Right forelimb (tissue), 1 donor: ENCODE measurements around the gene PLD6.

Experiments
- DNase-seq: peaks from one replicate; pipeline ENCODE4 v3.0.0-alpha.2; 2018

The PLD6 gene

DNA sequence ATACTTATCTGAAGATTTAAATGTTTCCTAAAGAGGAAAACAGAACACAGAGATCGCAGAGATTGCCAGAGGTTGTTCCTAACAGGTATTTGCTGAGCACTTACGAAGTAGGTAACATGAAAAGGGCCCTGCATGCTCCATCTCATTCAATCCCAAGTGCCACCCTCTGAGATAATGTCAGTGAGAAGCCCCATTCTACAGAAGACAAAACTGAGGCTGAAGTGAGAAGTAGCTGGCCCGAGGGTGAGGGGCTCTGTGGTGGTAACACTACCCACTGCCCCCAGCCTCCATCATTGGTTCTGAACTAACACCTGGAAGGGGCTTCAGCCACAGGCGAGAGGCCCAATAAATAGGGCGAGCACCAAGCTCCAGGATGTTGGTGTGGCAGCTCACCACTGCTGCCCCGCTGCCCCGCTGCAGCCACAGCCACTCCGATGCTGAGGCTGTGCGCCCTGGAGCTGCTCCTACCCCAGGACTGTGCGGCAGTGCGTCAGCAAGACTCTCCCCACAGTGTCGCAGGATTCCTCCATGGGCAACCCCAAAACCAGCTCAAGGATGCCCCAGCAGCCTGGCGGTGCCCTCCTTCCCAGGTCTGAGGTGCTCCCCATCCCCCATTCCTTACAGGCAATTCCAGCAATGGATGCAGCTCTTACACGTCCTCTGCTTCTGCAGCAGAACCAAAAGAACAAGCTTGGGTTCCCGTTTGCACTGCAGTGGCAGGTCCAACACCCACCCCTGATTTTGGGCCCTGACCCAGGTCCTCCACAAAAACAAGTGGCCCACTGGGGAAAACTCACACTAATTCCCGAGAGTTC is 20.5 kb upstream of the PLD6 start:
- no peak for DNase-seq

- no peak for DNase-seq
Observed at GRCh38 chr17:17225901-17226300, 19.8 kb upstream of the PLD6 start.

DNA sequence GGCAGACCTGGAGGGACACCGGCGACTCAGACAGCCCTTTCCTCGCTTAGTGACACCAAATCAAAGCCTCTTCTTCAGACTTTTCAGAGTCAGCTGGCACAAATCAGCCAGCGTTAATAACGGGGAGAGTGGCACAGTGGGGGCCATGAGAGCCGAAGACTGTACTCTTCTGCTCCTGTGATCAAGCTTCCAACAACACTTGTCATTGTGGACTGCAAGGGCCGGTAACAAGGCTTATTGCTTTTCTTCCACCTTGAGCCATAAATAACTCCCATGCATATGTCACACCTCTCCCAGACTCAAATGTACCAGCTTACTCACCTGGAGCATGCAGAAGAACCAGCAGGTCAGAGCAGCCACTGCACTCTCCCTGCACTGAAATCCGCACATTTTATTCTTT is 18.0 kb upstream of the PLD6 start:
- no peak for DNase-seq

- no peak for DNase-seq
Observed at GRCh38 chr17:17223736-17224135, 17.6 kb upstream of the PLD6 start.

DNA sequence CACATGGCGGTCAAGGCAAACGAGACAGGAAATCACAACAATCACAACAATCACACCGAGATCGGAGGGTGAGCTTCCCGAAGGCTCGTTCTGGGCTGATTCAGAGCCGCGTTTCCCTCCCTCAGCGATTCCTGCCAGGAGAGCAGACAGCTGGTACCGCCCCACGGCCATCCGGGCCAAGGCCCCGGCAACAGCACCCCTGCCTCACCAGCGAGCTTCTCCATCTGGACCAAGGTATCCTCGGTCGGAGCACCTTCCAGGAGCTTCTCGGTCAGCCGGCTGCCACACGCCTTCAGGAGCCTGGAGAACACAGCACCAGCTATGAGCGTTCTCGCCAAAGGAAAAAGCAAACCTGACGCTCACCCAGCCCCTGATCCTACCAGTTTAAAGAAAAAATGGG is 15.2 kb upstream of the PLD6 start:
- DNase-seq = no peak

- DNase-seq = no peak
Observed at GRCh38 chr17:17220529-17220928, 14.4 kb upstream of the PLD6 start.

GRCh38 chr17:17217995-17218394 is 11.9 kb upstream of the PLD6 start:
- DNase-seq = no peak

GRCh38 chr17:17216776-17217175 is 10.6 kb upstream of the PLD6 start:
- no peak for DNase-seq

- DNase-seq = no peak
Observed at GRCh38 chr17:17216236-17216635, 10.1 kb upstream of the PLD6 start.

DNA sequence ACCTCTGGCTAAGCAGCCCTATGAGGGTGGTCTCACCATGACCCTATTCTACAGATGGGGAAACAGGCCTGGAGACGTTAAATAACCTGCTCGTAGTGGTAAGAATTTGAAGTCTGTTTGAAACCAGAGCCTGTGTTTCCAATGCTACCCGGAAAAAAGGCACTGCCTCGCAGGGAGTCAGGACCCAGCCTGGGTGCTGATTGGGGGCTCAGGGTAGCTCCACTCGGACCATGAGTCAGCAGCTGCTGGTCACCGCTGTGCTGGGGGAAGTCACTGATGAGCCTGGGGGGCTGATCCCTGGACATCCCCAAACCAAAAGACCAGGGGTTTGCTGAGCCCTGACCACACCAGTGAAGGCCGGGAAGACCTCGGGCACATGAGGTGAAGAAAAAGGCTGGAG is 9.4 kb upstream of the PLD6 start:
- no peak for DNase-seq

- DNase-seq = no peak
Observed at GRCh38 chr17:17214646-17215436, 8.7 kb upstream of the PLD6 start.

DNA sequence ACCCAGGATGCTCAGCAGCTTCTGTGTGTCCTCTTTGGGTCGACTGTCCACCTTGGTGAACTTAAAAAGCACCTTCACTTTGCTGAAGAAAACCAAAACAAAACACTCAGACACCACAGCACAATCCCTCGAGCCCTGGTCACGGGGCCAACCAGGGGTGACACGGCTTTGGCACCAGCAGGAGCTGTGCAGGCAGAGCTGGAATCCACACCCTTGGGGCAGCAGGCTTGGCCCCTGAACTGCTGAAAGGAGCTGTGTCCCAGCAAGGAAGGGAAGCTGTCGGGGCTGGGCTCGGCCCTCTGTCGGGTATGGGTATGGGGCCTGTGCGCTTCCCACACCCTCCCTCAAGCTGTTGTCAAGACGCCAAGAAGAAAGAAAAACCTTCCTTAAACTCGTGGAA is 7.6 kb upstream of the PLD6 start:
- DNase-seq = no peak

DNA sequence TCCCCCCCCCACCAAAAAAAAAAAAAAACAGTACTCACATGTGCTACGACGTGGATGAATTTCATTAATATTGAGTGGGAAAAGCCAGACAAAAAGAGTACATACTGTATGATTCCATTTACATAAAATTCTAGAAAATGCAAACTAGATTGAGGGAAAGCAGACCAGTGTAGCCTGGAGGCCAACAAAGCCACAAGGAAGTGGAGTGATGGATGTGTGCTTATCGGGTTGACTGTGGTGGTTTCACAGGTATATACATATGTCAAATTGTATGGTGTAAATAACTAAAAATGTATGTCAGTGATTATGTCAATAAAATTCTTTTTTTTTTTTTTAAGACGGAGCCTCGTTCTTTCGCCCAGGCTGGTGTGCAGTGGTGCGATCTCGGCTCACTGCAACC is 1.9 kb upstream of the PLD6 start:
- no peak for DNase-seq

DNA sequence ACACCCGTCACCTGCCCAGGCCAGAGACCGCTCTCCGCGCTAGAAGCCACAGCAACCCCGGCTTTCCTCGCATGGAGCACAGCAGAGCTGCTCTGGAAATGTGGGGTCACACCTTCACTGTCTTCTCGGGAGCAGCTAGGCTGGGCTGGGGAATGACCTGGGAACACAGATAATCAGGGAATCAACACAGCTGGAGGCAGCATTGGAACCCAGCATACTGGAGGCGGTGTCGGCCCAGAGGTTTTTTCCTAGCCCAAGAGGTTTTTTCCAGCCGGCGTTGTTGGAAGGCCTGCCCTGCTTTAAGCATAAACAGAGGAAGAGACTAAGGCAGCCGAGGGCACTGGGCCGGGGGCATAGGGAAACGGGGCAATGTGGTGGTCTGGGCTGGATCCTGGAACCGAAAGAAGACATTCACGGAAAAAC is 791 bp upstream of the PLD6 start:
- no peak for DNase-seq

GRCh38 chr17:17205368-17206123 is 587 bp downstream of the PLD6 start:
- DNase-seq = peak; percentile 65

GRCh38 chr17:17204635-17205231 is 1.4 kb downstream of the PLD6 start:
- DNase-seq = no peak

GRCh38 chr17:17204041-17204591 is 2.0 kb downstream of the PLD6 start:
- no peak for DNase-seq

DNA sequence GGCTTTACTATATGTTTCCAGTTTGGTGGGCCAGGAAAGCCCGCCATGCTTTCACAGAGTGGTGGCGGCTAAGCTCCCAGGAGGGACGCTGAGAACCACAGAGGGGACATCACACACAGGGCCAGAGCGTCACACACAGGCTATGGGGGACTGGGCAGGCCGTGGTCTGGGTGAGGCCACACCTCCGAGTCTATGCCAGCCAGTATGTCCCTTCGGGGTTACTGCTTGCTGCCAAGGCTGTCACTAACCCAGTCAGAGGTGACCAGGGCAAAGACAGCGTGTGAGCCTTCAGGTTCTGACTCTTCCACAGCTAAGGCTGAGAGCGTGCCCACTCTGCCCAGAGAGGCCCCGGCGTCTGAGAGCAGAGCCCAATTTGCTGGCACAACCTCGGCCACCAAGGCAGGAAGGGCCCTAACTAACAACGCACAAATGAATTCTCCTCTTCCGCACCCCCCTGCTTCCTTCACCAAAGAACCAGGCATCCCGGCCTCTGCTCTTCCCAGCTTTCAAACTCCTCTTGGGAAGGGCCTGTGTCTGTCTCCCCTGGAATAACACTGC is 2.9 kb downstream of the PLD6 start:
- no peak for DNase-seq

GRCh38 chr17:17201907-17202306 is 4.2 kb downstream of the PLD6 start:
- DNase-seq = no peak

DNA sequence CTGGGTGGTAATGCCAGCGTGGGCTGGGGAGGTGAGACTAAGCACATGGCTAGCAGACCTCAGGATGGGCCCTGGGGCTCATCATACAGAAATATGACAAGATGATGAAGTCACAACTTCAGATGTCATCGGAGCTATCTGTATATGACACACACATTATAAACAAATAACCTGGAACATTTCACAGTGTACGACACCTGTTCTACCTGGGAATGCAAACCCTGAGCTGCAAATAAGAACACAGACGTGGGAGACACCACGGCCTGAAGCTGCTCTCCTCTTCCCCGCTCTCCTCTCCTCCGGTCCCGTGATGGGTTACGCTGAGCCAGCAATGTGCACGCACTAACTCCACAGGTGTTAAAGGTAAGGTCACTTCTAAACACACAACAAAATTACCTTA is 4.9 kb downstream of the PLD6 start:
- no peak for DNase-seq

- no peak for DNase-seq
Observed at GRCh38 chr17:17200831-17201230, 5.3 kb downstream of the PLD6 start.

DNA sequence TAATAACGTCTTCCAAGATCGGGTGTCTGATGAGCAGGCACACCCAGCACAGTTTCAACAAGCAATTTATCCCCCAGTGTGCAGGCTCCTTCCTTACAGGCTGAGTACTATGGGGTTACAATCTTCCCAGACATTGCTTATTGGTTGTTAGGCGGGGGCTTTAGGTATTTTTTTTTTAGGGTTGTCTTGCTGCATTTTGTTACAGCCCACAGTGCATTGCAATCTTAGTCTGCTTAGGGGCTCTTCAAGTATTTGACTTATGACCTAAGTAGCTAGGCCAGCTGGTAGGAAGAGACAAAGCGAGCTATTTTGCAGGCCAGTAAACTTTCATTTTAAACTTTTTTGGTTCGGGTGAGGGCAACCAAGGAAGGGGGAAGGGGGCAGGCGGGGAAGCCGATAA is 5.8 kb downstream of the PLD6 start:
- no peak for DNase-seq

DNA sequence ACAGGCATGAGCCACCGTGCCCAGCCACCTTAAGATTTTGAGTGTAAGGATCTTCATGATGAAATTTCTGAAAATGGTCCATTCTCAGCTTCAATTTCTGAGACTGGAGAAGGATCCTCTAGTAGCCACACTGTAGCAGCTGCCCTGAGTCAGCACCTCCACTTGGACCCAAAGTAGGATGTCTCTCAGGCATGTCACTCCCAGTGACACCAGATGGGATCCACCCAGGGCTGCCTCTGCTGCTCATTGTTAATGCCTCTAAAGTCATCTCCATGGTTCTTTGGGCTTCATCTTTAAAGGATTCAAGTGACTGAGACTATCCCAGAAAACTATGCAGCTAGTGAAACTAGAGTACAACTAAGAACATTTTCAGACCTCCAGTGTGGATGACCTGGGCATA is 7.9 kb downstream of the PLD6 start:
- no peak for DNase-seq
